Nephron progenitor cell (in vitro differentiated cells): ENCODE data around the gene TMEM115.

Experiments used
- DNase-seq: peaks from one replicate; pipeline ENCODE4 v3.0.0; 2021
- H3K27ac Mint-ChIP-seq: 2 replicates; pipeline ENCODE4 v1.8.0; 2021; ENCODE audit warnings: mild to moderate bottlenecking, moderate library complexity, mixed read lengths
- H3K27me3 Mint-ChIP-seq: 2 replicates; pipeline ENCODE4 v1.8.0; 2021; ENCODE audit warnings: mild to moderate bottlenecking, low read depth, mixed read lengths; ENCODE audit not compliant: poor library complexity
- H3K36me3 Mint-ChIP-seq: 2 replicates; pipeline ENCODE4 v1.8.0; 2021; ENCODE audit warnings: low read depth, mixed read lengths
- H3K4me1 Mint-ChIP-seq: 2 replicates; pipeline ENCODE4 v1.8.0; 2021; ENCODE audit warnings: mixed read lengths
- H3K4me3 Mint-ChIP-seq: 2 replicates; pipeline ENCODE4 v1.8.0; 2021; ENCODE audit warnings: mild to moderate bottlenecking, moderate library complexity, mixed read lengths
- H3K9me3 Mint-ChIP-seq: 2 replicates; pipeline ENCODE4 v1.8.0; 2021; ENCODE audit warnings: mild to moderate bottlenecking, moderate library complexity, mixed read lengths
- TF ChIP-seq, protein P1 (sequence below): fragments of 200-600 bp; sonication (generic); IDR thresholded peaks from 2 replicates; pipeline ENCODE4 v1.5.0; 2021; ENCODE audit warnings: antibody characterized with exemption

TMEM115 gene

DNA sequence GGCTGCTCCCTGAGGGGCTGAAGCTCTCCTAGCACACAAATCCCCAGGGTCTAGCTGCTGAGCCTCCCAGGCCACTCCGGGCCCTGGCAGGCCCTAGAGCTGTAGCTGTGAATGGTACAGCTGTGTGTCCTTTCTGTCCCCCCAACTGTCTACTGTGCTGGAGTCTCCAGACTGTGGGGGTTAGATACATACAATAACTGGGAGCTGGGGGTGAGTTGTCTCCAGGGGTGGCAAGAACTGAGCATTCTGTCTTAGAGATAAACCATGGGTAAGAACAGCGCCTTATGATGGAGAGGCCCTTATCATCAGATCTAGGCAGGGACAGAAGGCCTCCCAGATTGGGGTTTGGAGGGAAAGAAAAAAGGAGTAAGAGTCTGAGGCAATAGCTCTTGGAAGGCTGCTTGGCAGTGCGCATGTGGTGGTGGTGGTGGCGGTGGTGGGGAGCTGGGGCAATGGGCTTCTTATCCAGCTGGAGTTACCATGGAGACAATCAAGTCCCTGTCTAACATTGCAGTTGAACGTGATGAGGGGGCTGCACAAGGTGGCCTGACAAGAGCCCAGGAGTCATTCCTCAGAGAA lies 5.0 kb downstream of the TMEM115 start:
- H3K27me3 Mint-ChIP-seq: no peaks in the 10 kb centered on the region
- no peak for DNase-seq
- peaks cover 46% of the 10 kb centered on the region for H3K4me1 Mint-ChIP-seq
- no peaks in the 10 kb centered on the region for H3K9me3 Mint-ChIP-seq
- peaks cover 7% of the 10 kb centered on the region for H3K36me3 Mint-ChIP-seq
- H3K4me3 Mint-ChIP-seq: no peak overlapping the region
- H3K27ac Mint-ChIP-seq: no peak overlapping the region
- TF ChIP-seq, protein P1, sequence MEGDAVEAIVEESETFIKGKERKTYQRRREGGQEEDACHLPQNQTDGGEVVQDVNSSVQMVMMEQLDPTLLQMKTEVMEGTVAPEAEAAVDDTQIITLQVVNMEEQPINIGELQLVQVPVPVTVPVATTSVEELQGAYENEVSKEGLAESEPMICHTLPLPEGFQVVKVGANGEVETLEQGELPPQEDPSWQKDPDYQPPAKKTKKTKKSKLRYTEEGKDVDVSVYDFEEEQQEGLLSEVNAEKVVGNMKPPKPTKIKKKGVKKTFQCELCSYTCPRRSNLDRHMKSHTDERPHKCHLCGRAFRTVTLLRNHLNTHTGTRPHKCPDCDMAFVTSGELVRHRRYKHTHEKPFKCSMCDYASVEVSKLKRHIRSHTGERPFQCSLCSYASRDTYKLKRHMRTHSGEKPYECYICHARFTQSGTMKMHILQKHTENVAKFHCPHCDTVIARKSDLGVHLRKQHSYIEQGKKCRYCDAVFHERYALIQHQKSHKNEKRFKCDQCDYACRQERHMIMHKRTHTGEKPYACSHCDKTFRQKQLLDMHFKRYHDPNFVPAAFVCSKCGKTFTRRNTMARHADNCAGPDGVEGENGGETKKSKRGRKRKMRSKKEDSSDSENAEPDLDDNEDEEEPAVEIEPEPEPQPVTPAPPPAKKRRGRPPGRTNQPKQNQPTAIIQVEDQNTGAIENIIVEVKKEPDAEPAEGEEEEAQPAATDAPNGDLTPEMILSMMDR: no peak

- H3K4me3 Mint-ChIP-seq: no peak overlapping the region
- H3K36me3 Mint-ChIP-seq: peaks cover 8% of the 10 kb centered on the region
- H3K4me1 Mint-ChIP-seq: peaks cover 42% of the 10 kb centered on the region
- no peak for DNase-seq
- H3K9me3 Mint-ChIP-seq: no peaks in the 10 kb centered on the region
- H3K27me3 Mint-ChIP-seq: no peaks in the 10 kb centered on the region
- TF ChIP-seq, protein P1: no peak
- no peak overlapping the region for H3K27ac Mint-ChIP-seq
These were observed 5.9 kb downstream of the TMEM115 start for GRCh38 chr3:50353245-50354004.

- TF ChIP-seq, protein P1: no peak
- H3K36me3 Mint-ChIP-seq: peaks cover 14% of the 10 kb centered on the region
- H3K9me3 Mint-ChIP-seq: no peaks in the 10 kb centered on the region
- H3K27me3 Mint-ChIP-seq: no peaks in the 10 kb centered on the region
- peaks cover 35% of the 10 kb centered on the region for H3K4me1 Mint-ChIP-seq
- H3K27ac Mint-ChIP-seq: no peak overlapping the region
- DNase-seq: no peak
- H3K4me3 Mint-ChIP-seq: no peak overlapping the region
These were observed 6.5 kb downstream of the TMEM115 start for GRCh38 chr3:50352781-50353180.

DNA sequence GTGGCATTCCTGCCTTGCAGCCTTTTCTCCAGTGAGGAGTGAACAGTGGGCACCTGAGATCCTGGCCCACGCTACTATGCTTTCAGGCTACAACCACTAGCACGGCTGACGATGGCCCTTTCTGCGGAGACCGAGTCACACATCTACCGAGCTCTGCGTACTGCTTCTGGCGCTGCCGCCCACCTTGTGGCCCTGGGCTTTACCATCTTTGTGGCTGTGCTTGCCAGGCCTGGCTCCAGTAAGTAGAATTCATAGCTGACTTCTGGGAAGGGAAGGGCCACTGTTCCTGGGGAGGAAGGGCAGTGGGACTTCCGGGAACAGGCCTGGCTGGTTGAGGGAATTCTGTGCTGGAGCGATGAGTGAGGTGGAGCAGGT lies 8.0 kb downstream of the TMEM115 start:
- Mint-ChIP-seq H3K4me3 (peak overlapping the region; percentile 94), H3K4me1 (peaks cover 21% of the 10 kb centered on the region), H3K36me3 (peaks cover 14% of the 10 kb centered on the region), H3K27ac (peak overlapping the region; percentile 95), H3K27me3 (peaks cover 6% of the 10 kb centered on the region), H3K9me3 (no peaks in the 10 kb centered on the region)
- TF ChIP-seq, protein P1: no peak
- DNase-seq: no peak

GRCh38 chr3:50350527-50351322 lies 8.6 kb downstream of the TMEM115 start, which contains the start of the genes CYB561D2 and NPRL2:
CYB561D2 (plus strand) TSS chr3:50350862; CDS start chr3:50351434, 572 bp downstream.
NPRL2 (minus strand) TSS chr3:50350775; CDS start chr3:50350652, 123 bp downstream.
- Mint-ChIP-seq H3K27ac (peak within 1 kb of the TSS; percentile 96), H3K36me3 (peaks cover 14% of the 10 kb centered on the region), H3K9me3 (no peaks in the 10 kb centered on the region), H3K4me3 (peak within 1 kb of the TSS; percentile 94), H3K4me1 (peaks cover 24% of the 10 kb centered on the region), H3K27me3 (peaks cover 12% of the 10 kb centered on the region)
- TF ChIP-seq, protein P1: no peak
- DNase-seq: peak; percentile 98
